HG03571 (cell line): Measurements from ENCODE around the gene STARD9.

Experiments
- ATAC-seq: cut with Tn5 transposase; IDR thresholded peaks from one replicate; pipeline ENCODE4 v1.9.1; 2021; ENCODE audit not compliant: unreplicated experiment

The STARD9 gene

DNA sequence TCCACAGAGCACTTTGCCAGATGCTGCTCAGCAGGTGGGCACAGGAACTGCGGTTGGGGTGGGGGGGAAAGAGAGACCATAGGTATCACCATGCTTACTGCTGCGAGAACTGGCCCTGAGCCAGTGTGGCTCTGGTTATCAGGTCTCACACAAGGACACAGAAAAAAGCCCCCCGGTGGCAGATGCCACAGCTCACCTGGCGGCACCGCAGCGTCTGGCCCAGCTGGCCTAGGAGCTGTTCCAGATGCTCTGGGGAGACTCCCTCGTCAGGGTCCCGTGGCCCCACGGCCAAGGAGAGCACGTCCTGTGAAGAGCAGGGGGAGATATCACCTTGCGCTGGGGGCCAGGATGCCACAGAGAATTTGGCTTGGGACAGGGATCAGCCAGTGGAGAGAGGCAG is 150.7 kb downstream of the STARD9 start:
- ATAC-seq = no peak

GRCh38 chr15:42727750-42728381 is 152.5 kb downstream of the STARD9 start:
- no peak for ATAC-seq

DNA sequence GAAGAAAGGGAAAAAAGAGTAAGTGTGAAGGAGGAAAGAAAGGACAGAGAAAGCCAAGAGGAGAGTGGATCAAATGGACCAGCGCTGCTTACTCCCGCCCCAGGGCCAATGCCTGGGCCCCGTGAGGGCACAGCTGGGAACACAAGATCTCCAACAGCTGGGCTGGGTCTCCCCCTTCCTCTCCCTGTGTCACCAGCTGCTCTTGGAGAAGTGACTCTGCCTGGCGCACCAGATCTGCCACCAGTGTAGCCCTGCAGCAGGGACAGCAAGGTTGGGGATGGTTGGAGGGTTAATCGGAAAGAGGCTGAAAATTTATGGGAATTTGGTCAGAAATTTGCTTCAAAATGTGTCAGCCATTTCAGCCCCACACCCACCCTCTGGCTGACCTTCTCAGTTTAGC is 153.2 kb downstream of the STARD9 start:
- no peak for ATAC-seq

GRCh38 chr15:42728972-42729371 is 153.6 kb downstream of the STARD9 start:
- no peak for ATAC-seq

DNA sequence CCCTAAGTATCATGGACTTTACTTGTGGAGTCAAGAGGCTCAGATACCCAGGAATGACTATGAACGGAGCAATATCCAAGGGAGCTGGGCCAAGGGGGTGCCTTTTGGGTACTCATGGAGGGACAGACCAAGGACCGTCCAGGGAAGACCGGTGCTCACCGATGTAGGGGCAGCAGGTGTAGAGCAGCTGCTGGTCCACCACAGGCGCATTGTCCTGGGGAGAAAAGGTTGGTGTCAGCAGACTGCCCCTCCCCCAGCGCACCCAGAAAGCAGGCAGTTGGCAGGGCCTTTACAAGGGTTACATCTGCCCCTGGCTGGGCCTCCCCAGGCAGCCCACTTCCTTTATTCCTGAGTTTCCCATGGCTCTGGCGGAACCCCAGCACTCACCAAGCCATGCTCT is 154.0 kb downstream of the STARD9 start:
- no peak for ATAC-seq

DNA sequence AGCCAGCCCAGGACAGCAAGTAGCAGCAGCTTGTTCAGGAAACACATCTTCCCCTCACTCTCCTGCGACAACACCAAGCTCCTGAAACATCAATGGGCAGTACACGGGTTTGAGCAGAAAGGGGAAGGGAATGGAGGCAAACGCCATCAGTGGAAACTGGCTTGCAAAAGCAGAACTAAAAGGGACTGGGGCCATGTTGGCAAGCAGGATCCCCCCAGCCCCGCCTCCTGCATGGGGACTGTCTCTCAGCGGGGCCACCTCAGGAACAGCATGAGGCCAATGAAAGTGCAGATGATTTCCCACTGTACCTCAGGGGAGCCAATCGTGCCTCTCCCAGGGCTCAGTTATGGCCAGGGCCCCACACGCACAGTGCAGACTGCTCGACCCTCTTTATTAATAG is 154.7 kb downstream of the STARD9 start:
- ATAC-seq = no peak

DNA sequence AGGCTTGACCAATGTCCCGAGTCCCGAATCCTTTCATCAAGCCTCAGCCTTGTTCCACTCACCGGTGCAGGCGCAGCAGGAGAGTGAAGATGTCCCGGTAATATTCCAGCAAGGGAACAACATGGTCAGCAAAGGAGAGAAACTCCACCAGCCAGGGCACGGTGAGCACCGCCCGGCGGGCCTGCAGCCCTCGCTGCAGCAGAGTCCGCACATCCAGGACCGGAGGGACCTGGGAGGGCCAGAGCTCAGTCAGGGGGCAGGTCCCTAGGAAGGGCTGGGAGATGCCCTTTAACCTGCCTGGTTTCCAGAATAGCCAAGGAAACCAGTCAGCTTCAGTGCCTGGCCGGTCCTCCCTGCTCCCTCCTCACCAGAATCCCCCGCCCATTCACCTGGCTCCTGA is 155.1 kb downstream of the STARD9 start:
- no peak for ATAC-seq

- no peak for ATAC-seq
Measured at GRCh38 chr15:42731461-42731860, 156.1 kb downstream of the STARD9 start.

GRCh38 chr15:42732095-42732827 is 156.9 kb downstream of the STARD9 start:
- no peak for ATAC-seq

- no peak for ATAC-seq
Measured at GRCh38 chr15:42733027-42733426, 157.6 kb downstream of the STARD9 start.

DNA sequence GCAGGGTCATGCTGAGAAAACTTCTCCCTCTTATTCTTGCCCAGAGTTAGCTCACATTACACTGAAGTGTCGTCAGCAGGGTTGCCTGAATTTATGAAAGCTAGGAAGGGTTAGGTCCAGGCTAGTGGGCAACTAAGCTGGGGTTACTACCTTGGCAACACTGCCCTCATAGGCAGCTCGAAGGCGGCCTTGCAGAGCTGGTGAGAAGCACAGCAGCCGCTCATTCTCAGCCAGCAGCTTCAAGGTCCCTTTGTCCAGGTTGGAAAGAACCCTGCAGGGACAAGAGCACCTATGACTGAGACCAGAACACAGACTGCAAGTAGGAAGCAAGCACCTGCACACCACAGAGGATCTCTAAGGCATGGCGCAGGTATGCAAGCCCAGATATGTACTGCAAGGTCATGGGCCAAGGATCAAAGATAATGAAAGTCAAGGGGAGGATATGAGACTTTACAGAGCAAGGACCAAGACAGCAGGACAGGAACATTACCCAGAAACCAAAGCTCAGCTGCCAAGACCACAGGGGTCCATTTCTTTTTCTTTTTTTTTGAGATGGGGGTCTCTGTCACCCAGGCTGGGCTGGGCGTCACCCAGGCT is 158.8 kb downstream of the STARD9 start:
- ATAC-seq = no peak

DNA sequence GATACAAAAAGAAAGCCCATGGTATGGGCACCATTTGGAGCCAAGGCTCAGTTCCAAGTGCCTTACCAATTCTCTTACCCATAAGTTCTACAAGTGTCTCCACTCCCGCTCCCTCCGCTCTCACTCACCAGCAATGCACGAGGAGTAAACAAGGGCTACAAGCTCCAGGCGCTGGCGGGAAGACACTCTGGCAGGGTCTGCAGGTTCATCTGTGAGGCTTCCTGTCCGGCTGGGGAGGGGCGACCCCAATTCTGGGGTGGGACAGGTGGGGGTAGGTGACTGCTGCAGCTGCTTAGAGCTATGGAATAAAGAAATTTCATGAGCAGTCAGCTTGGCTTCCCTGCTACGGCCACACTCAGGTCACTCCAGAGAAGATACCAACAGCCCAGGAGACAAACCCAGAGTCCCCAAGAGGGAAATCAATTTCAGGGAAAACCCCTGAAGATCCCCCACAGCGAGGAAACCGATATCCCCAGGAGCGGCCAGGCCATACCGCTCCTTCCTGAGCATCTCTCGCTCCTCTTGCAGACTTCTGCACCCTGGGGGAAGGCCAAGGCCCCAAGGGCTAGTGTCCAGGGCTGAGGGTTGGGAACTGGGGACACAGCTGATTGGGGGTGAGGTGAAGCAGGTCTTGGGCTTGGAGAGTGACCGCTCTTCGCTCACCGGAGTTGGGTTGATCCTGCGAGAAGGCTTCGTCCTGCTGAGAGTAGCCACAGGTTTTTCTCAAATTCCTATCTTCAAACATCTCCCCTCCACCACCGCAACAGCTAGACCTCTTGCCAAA is 160.2 kb downstream of the STARD9 start:
- no peak for ATAC-seq

GRCh38 chr15:42736178-42736792 is 160.9 kb downstream of the STARD9 start:
- ATAC-seq = no peak

- peak; percentile 72 for ATAC-seq
Measured at GRCh38 chr15:42736793-42737528, 161.6 kb downstream of the STARD9 start, which contains the start of gene CDAN1. TSS of gene CDAN1 (minus strand) at chr15:42737128. CDS start at chr15:42737102, 26 bp downstream.

DNA sequence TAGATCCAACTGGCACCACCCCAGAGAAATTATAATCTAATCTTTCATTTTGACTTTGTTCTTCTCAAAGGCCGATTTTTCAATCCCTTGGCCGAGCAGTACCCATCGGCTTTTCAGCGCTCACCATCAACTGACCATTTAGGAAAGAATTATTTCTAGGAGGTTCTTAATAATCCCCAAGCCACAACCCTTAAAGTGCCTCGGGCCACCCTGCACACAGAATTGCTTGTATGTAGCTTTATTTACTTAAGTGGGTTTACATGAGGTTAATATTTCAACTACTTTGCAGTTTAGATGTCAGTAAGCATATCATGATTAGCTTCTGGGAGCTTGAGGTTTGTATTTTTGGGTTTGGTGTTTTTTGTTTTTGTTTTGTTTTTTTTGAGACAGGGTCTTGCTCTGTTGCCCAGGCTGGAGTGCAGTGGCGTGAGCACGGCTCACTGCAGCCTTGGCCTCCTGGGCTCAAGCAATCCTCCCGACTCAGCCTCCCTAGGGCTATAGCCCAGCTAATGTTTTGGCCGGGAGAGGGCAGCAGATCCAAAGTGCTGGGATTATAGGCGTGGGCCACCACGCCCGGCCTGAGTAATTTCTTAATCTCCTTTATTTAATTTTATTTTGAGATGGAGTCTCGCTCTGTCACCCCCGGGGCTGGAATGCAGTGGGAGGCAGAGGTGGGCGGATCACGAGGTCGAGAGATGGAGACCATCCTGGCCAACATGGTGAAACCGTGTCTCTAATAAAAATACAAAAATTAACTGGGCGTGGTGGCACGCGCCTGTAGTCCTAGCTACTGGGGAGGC is 162.3 kb downstream of the STARD9 start:
- no peak for ATAC-seq

GRCh38 chr15:42741710-42742109 is 166.3 kb downstream of the STARD9 start:
- ATAC-seq = no peak

DNA sequence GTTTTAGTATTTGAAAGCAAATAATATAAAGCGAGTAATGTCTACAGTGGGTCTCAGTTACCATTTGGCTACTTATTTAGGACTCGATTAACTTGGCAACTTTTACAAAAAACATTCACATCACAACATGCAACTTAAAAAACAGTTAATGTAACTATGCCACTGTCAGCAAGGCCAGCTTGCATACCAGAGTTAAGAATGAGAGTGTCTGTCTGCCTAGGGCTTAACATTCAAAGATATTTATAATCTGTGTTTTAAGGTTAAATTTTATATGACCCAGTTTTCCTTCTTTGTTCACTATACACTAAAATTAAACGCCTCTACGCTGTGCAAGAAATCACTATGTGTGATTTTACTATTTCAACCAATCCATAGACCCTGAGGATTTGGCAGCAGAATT is 166.7 kb downstream of the STARD9 start:
- no peak for ATAC-seq

- ATAC-seq = no peak
Measured at GRCh38 chr15:42744195-42744594, 168.8 kb downstream of the STARD9 start.

DNA sequence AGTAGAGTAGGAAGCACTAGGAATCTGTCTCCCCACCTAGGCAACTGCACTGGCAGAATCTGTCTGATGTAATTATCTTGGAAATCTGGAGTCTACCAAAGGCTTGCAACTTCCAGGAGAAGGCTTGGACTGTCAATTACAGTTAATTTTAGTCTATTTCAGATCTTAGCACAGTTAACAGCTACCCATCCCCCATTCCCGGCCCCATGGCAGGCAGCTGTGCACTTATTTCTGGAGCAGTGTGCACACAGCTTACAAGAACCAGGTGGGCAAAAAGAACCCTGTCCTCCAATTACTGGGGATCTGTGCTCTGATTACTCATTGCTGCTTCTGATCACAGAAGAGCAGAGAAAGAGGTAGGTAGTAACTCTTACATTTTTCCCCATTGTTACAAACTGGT is 173.9 kb downstream of the STARD9 start:
- no peak for ATAC-seq

DNA sequence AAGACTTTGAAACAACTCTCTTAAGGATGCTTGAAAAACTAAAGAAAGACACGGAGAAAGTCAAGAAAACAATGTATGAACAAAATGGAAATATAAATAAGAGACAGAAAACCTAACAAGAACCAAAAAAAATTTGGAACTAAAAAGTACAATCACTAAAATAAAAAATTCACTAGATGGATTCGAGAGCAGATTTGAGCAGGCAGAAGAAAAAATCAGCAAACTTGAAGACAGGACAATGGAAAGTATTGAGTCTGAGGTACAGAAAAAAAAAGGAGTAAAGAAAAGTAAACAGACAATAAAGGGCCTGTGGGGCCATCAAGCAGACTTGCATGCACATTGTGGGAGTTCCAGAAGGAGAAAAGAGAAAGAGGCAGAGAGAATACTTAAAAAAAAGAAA is 174.9 kb downstream of the STARD9 start:
- ATAC-seq = no peak
